Natural killer cell treated with Interleukin-12 subunit alpha and Interleukin-12 subunit beta and Interleukin-15 and Interleukin-18, amount 100 ng/mL, for 72 hours (primary cell): Measurements from ENCODE around the gene MYOZ1. TPM values are rescaled to one million over a fixed set of nuclear protein-coding genes. Genes with fewer than 3 reads are reported as not detected.
"Not testable (repeated sequence)": the region's sequence is repeated elsewhere in the genome, so short reads cannot be mapped to it uniquely, and the experiment has no call there.

Experiments used
- ATAC-seq, 2 donors: fragments of 150-1000 bp; cut with Tn5 transposase in 1 of 2; sonication (Bioruptor Pico), chemical (Tn5 transposase) in 1 of 2; 2 replicates each; pipeline ENCODE4 v1.10.0; 2021
- DNase-seq: peaks from one replicate; pipeline ENCODE4 v3.0.0; 2022; ENCODE audit warnings: low spot score
- H3K27ac Mint-ChIP-seq, 2 donors: 1 replicate in 1 of 2; 2 replicates in 1 of 2; pipeline ENCODE4 v1.8.0; 2022; ENCODE audit warnings: mixed read lengths in 2 of 2, mild to moderate bottlenecking in 1 of 2, moderate library complexity in 1 of 2
- H3K27me3 Mint-ChIP-seq, 2 donors: 1 replicate in 1 of 2; 2 replicates in 1 of 2; pipeline ENCODE4 v1.8.0; 2022; ENCODE audit warnings: mixed read lengths in 2 of 2
- H3K36me3 Mint-ChIP-seq: one replicate; pipeline ENCODE4 v1.8.0; 2022; ENCODE audit warnings: mixed read lengths
- H3K4me1 Mint-ChIP-seq, 2 donors: 1 replicate in 1 of 2; 2 replicates in 1 of 2; pipeline ENCODE4 v1.8.0; 2022; ENCODE audit warnings: low read depth in 2 of 2, mixed read lengths in 2 of 2, mild to moderate bottlenecking in 1 of 2
- H3K4me3 Mint-ChIP-seq: one replicate; pipeline ENCODE4 v1.8.0; 2022; ENCODE audit warnings: mixed read lengths
- H3K9me3 Mint-ChIP-seq: 2 replicates; pipeline ENCODE4 v1.8.0; 2022; ENCODE audit warnings: mixed read lengths
- total RNA-seq, 2 donors: library from RNA; stranded (reverse); gene quantifications; one replicate each; pipeline ENCODE4 v1.2.3, GENCODE V29; 2022

Gene MYOZ1
- total RNA-seq, 2 donors from 2014 or later, result not detected

GRCh38 chr10:73639286-73639685 is 2.0 kb downstream of the MYOZ1 start:
- H3K4me1 Mint-ChIP-seq, result peaks cover 4 to 6% of the 10 kb centered on the region in 2 donors
- ATAC-seq, result no peak
- H3K36me3 Mint-ChIP-seq, result no peaks in the 10 kb centered on the region
- no peak overlapping the region for H3K4me3 Mint-ChIP-seq
- H3K27me3 Mint-ChIP-seq, result peaks cover 0 to 5% of the 10 kb centered on the region in 2 donors
- H3K27ac Mint-ChIP-seq, result peak overlapping the region in 1 of 2 donors; percentile 33
- no peak for DNase-seq
- no peaks in the 10 kb centered on the region for H3K9me3 Mint-ChIP-seq

- Mint-ChIP-seq H3K27ac (no peak overlapping the region), H3K27me3 (peaks cover 0 to 2% of the 10 kb centered on the region in 2 donors), H3K36me3 (no peaks in the 10 kb centered on the region), H3K9me3 (no peaks in the 10 kb centered on the region), H3K4me3 (no peak overlapping the region), H3K4me1 (no peaks in the 10 kb centered on the region)
- ATAC-seq (peak in 1 of 2 donors; percentile 53), DNase-seq (no peak)
These were observed 5.5 kb downstream of the MYOZ1 start for GRCh38 chr10:73635781-73636180.

GRCh38 chr10:73634421-73634820 is 6.9 kb downstream of the MYOZ1 start:
- Mint-ChIP-seq H3K4me1 (no peaks in the 10 kb centered on the region), H3K27me3 (peaks cover 0 to 2% of the 10 kb centered on the region in 2 donors), H3K9me3 (no peaks in the 10 kb centered on the region), H3K4me3 (no peak overlapping the region), H3K36me3 (no peaks in the 10 kb centered on the region), H3K27ac (no peak overlapping the region)
- ATAC-seq (no peak), DNase-seq (no peak)

GRCh38 chr10:73629165-73629564 is 12.1 kb downstream of the MYOZ1 start:
- Mint-ChIP-seq H3K4me3 (no peak overlapping the region), H3K36me3 (no peaks in the 10 kb centered on the region), H3K27ac (no peak overlapping the region), H3K4me1 (peaks cover 6 to 8% of the 10 kb centered on the region in 2 donors), H3K27me3 (no peaks in the 10 kb centered on the region), H3K9me3 (no peaks in the 10 kb centered on the region)
- DNase-seq, result no peak
- no peak for ATAC-seq

GRCh38 chr10:73628405-73628804 is 12.9 kb downstream of the MYOZ1 start:
- ATAC-seq (no peak), DNase-seq (no peak)
- Mint-ChIP-seq H3K36me3 (no peaks in the 10 kb centered on the region), H3K4me1 (peaks cover 6 to 8% of the 10 kb centered on the region in 2 donors), H3K27ac (no peak overlapping the region), H3K27me3 (no peaks in the 10 kb centered on the region), H3K4me3 (no peak overlapping the region), H3K9me3 (no peaks in the 10 kb centered on the region)

GRCh38 chr10:73627300-73627699 is 14.0 kb downstream of the MYOZ1 start:
- ATAC-seq (no peak), DNase-seq (no peak)
- H3K4me3 Mint-ChIP-seq, result peak overlapping the region; percentile 55
- H3K36me3 Mint-ChIP-seq, result no peaks in the 10 kb centered on the region
- H3K9me3 Mint-ChIP-seq, result no peaks in the 10 kb centered on the region
- peaks cover 6 to 8% of the 10 kb centered on the region in 2 donors for H3K4me1 Mint-ChIP-seq
- H3K27ac Mint-ChIP-seq, result peak overlapping the region in 1 of 2 donors; percentile 95
- no peaks in the 10 kb centered on the region for H3K27me3 Mint-ChIP-seq

GRCh38 chr10:73625884-73626752 is 15.2 kb downstream of the MYOZ1 start:
- no peaks in the 10 kb centered on the region for H3K9me3 Mint-ChIP-seq
- H3K4me1 Mint-ChIP-seq, result peaks cover 6 to 8% of the 10 kb centered on the region in 2 donors
- no peaks in the 10 kb centered on the region for H3K36me3 Mint-ChIP-seq
- DNase-seq (peak; percentile 93), ATAC-seq (peak; percentile 99)
- H3K4me3 Mint-ChIP-seq, result peak overlapping the region; percentile 94
- H3K27me3 Mint-ChIP-seq, result no peaks in the 10 kb centered on the region
- peak overlapping the region; percentile 89 to 95 for H3K27ac Mint-ChIP-seq

GRCh38 chr10:73625004-73625883 is 16.0 kb downstream of the MYOZ1 start:
- Mint-ChIP-seq H3K4me1 (peaks cover 6 to 8% of the 10 kb centered on the region in 2 donors), H3K9me3 (no peaks in the 10 kb centered on the region), H3K27ac (peak overlapping the region; percentile 89 to 95), H3K4me3 (peak overlapping the region; percentile 94), H3K36me3 (no peaks in the 10 kb centered on the region), H3K27me3 (no peaks in the 10 kb centered on the region)
- ATAC-seq (peak; percentile 7 to 77), DNase-seq (no peak)

GRCh38 chr10:73623056-73623455 is 18.2 kb downstream of the MYOZ1 start:
- no peaks in the 10 kb centered on the region for H3K36me3 Mint-ChIP-seq
- H3K4me3 Mint-ChIP-seq, result no peak overlapping the region
- DNase-seq, result no peak
- H3K9me3 Mint-ChIP-seq, result no peaks in the 10 kb centered on the region
- ATAC-seq, result no peak
- H3K27me3 Mint-ChIP-seq, result no peaks in the 10 kb centered on the region
- peaks cover 6 to 8% of the 10 kb centered on the region in 2 donors for H3K4me1 Mint-ChIP-seq
- no peak overlapping the region for H3K27ac Mint-ChIP-seq

GRCh38 chr10:73620974-73621373 is 20.3 kb downstream of the MYOZ1 start:
- DNase-seq, H3K4me3 Mint-ChIP-seq, H3K36me3 Mint-ChIP-seq, H3K27me3 Mint-ChIP-seq, H3K27ac Mint-ChIP-seq, H3K9me3 Mint-ChIP-seq, ATAC-seq, H3K4me1 Mint-ChIP-seq: not testable (repeated sequence)

- not testable (repeated sequence) for H3K36me3 Mint-ChIP-seq, H3K9me3 Mint-ChIP-seq, H3K4me1 Mint-ChIP-seq
These were observed 24.1 kb downstream of the MYOZ1 start for GRCh38 chr10:73617143-73617542.

GRCh38 chr10:73614720-73615119 is 26.6 kb downstream of the MYOZ1 start:
- H3K27ac Mint-ChIP-seq, result no peak overlapping the region
- H3K9me3 Mint-ChIP-seq, result no peaks in the 10 kb centered on the region
- no peaks in the 10 kb centered on the region for H3K36me3 Mint-ChIP-seq
- no peaks in the 10 kb centered on the region for H3K27me3 Mint-ChIP-seq
- no peak for DNase-seq
- no peak for ATAC-seq
- H3K4me1 Mint-ChIP-seq, result no peaks in the 10 kb centered on the region
- H3K4me3 Mint-ChIP-seq, result no peak overlapping the region

More at GRCh38 chr10:73617143-73617542, 24.1 kb downstream of the MYOZ1 start:
- ATAC-seq, H3K4me3 Mint-ChIP-seq, H3K27me3 Mint-ChIP-seq, DNase-seq, H3K27ac Mint-ChIP-seq: not testable (repeated sequence)

GRCh38 chr10:73609116-73609515 is 32.2 kb downstream of the MYOZ1 start:
- DNase-seq, result no peak
- Mint-ChIP-seq H3K27me3 (no peaks in the 10 kb centered on the region), H3K27ac (no peak overlapping the region), H3K36me3 (no peaks in the 10 kb centered on the region), H3K4me1 (no peaks in the 10 kb centered on the region), H3K4me3 (no peak overlapping the region), H3K9me3 (no peaks in the 10 kb centered on the region)
- ATAC-seq, result no peak

GRCh38 chr10:73601486-73601921 is 39.8 kb downstream of the MYOZ1 start:
- DNase-seq (no peak), ATAC-seq (no peak)
- no peaks in the 10 kb centered on the region for H3K9me3 Mint-ChIP-seq
- no peaks in the 10 kb centered on the region for H3K27me3 Mint-ChIP-seq
- no peak overlapping the region for H3K27ac Mint-ChIP-seq
- H3K36me3 Mint-ChIP-seq, result no peaks in the 10 kb centered on the region
- no peak overlapping the region for H3K4me3 Mint-ChIP-seq
- H3K4me1 Mint-ChIP-seq, result no peaks in the 10 kb centered on the region
